Fibroblast of lung (primary cell): ENCODE measurements around the gene NXPH1.

Source experiments
- CTCF ChIP-seq, 2 donors: IDR thresholded peaks in 1 of 2; conservative IDR thresholded peaks in 1 of 2; 1 replicate in 1 of 2; 2 replicates in 1 of 2; pipeline ENCODE4 v1.5.1; 2011 to 2012; ENCODE audit warnings: low read length in 2 of 2, control low read depth in 1 of 2, inconsistent platforms in 1 of 2, low read depth in 1 of 2, mild to moderate bottlenecking in 1 of 2
- EZH2 ChIP-seq: IDR thresholded peaks from 2 replicates; pipeline ENCODE4 v1.5.1; 2012; ENCODE audit warnings: low read length, control low read depth, mild to moderate bottlenecking; ENCODE audit errors: missing control alignments

GRCh38 chr7:8564281-8564680, 130.9 kb downstream of the NXPH1 start:
- no peak for TF ChIP-seq CTCF (conservative IDR thresholded peaks at IDR 0.05 in 1 of 2, IDR thresholded peaks at IDR 0.05 in 1 of 2; ENCODE audit: low read depth in 1 of 2, low read length in 2 of 2)
- TF ChIP-seq EZH2, result no peak
